ENCODE measurements around the gene TBC1D22A. TPM values are rescaled to one million over a fixed set of nuclear protein-coding genes. Genes with fewer than 3 reads are reported as not detected.

The TBC1D22A gene
- total RNA-seq, 1 experiment from 2014 or later, result 20.9 TPM

DNA sequence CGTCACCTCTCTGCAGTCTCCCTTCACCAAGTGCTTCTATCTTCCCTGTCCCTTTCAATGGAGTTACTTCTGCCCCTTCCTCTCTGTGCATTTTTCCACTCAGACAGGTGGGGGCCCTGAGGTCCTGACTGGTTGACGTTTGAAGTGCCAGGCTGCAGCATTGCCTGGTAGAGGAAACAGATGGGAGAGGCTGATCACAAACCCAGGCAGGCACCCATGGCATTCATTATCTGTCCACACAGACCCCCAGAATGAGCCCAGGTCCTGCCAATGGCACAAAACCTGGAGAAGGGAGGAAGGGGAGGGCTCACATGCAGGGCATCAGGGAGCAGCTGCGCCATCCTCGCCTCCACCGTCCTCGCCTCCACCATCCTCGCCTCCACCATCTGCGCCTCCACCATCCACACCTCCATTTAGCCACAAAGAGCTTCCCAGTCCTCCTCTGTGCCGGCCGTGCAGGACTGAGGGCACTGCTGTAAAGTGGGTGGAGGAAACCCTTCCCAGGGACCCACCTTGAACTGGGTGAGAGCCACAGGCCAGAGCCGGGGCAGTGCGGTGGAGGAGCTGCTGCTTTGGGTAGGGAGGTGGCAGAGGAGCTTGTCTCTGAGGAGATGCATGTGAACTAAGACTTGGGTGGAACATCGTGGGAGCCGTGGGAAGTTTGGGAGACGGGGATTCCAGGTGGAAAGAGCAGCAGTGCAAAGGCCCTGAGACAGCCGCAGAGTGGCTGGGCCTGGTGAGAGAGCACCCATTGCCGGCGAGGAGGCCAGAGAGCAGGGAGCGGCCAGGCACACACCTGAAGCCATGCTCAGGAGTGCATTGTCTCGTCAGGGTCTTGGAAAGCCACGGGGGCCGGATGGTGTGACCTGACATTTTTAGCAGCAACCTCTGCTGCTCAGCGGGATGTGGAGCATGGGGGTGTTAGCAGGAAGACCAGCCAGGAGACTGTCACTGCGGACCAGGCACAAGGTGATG, 145.1 kb downstream of the TBC1D22A start:
- ChIA-PET CTCF (no interaction called here), RAD21 (ENCODE audit: low non-redundant PET in 1 of 2, low total read pairs in 2 of 2, uncharacterized antibody in 2 of 2, unreplicated experiment in 2 of 2) (no interaction called here), POLR2A (no interaction called here)
- no peak for DNase-seq (ENCODE audit: low read depth, low spot score)
- H3K79me2 ChIP-seq (ENCODE audit: insufficient read depth, low read length), result no peaks in the 10 kb centered on the region
- H3K27ac ChIP-seq (ENCODE audit: low read depth, low read length), result no peak overlapping the region
- H3K36me3 ChIP-seq (ENCODE audit: control insufficient read depth in 1 of 2, insufficient read depth in 2 of 2, low read length in 2 of 2), result no peaks in the 10 kb centered on the region
- H3K27me3 ChIP-seq (ENCODE audit: insufficient read depth, low read length), result no peaks in the 10 kb centered on the region
- H3K9me2 ChIP-seq (ENCODE audit: insufficient read depth), result no peaks in the 10 kb centered on the region
- no peak overlapping the region for H3K4me2 ChIP-seq (ENCODE audit: low read length)
- H3K9ac ChIP-seq (ENCODE audit: low read length), result no peak overlapping the region
- H3K4me3 ChIP-seq (replicated peaks in 1 of 2; ENCODE audit: low read depth in 1 of 2, low read length in 2 of 2), result no peak overlapping the region
- TF ChIP-seq POLR2A (IDR thresholded peaks at IDR 0.05; ENCODE audit: borderline replicate concordance, extremely low read depth, insufficient read depth, insufficient read length) (no peak), EGR1 (IDR thresholded peaks at IDR 0.05; ENCODE audit: low read depth) (no peak), TCF7L2 (IDR thresholded peaks at IDR 0.05; ENCODE audit: borderline replicate concordance, extremely low read depth, insufficient read depth, insufficient read length) (no peak), SIN3A (IDR thresholded peaks at IDR 0.05; ENCODE audit: low read depth) (no peak), POLR2AphosphoS5 (IDR thresholded peaks at IDR 0.05; ENCODE audit: low read depth, low read length) (no peak), RAD21 (IDR thresholded peaks at IDR 0.05; ENCODE audit: low read depth) (no peak), CEBPB (IDR thresholded peaks at IDR 0.05; ENCODE audit: low read depth) (no peak), ELF1 (IDR thresholded peaks at IDR 0.05; ENCODE audit: borderline replicate concordance, low read depth) (no peak), JUND (IDR thresholded peaks at IDR 0.05) (no peak), CBX3 (IDR thresholded peaks at IDR 0.05; ENCODE audit: low read depth) (no peak), SP1 (IDR thresholded peaks at IDR 0.05; ENCODE audit: low read depth) (no peak), FOSL1 (IDR thresholded peaks at IDR 0.05; ENCODE audit: low read depth) (no peak), ZNF274 (IDR thresholded peaks at IDR 0.05; ENCODE audit: low read depth, low read length) (no peak), YY1 (IDR thresholded peaks at IDR 0.05; ENCODE audit: extremely low read depth, insufficient replicate concordance, low read depth, low read length) (no peak), EZH2 (IDR thresholded peaks at IDR 0.05) (no peak), ZFX (IDR thresholded peaks at IDR 0.05) (no peak)
- TF ChIP-seq, protein P1, sequence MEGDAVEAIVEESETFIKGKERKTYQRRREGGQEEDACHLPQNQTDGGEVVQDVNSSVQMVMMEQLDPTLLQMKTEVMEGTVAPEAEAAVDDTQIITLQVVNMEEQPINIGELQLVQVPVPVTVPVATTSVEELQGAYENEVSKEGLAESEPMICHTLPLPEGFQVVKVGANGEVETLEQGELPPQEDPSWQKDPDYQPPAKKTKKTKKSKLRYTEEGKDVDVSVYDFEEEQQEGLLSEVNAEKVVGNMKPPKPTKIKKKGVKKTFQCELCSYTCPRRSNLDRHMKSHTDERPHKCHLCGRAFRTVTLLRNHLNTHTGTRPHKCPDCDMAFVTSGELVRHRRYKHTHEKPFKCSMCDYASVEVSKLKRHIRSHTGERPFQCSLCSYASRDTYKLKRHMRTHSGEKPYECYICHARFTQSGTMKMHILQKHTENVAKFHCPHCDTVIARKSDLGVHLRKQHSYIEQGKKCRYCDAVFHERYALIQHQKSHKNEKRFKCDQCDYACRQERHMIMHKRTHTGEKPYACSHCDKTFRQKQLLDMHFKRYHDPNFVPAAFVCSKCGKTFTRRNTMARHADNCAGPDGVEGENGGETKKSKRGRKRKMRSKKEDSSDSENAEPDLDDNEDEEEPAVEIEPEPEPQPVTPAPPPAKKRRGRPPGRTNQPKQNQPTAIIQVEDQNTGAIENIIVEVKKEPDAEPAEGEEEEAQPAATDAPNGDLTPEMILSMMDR (IDR thresholded peaks at IDR 0.05 in 2 of 3, conservative IDR thresholded peaks at IDR 0.05 in 1 of 3; ENCODE audit: borderline replicate concordance in 1 of 3, insufficient read depth in 1 of 3, low read depth in 2 of 3, low read length in 2 of 3), result no peak
- TF ChIP-seq, protein P2, sequence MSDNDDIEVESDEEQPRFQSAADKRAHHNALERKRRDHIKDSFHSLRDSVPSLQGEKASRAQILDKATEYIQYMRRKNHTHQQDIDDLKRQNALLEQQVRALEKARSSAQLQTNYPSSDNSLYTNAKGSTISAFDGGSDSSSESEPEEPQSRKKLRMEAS (IDR thresholded peaks at IDR 0.05), result no peak
- TF ChIP-seq, protein P3, sequence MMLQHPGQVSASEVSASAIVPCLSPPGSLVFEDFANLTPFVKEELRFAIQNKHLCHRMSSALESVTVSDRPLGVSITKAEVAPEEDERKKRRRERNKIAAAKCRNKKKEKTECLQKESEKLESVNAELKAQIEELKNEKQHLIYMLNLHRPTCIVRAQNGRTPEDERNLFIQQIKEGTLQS (IDR thresholded peaks at IDR 0.05), result no peak
- no TSS peak for BruUV-seq (replicated peaks)
- H2AFZ ChIP-seq (ENCODE audit: low read depth, low read length, poor library complexity, severe bottlenecking), result no peak overlapping the region
- H3K4me1 ChIP-seq (ENCODE audit: control insufficient read depth in 1 of 2, insufficient read depth in 2 of 2, low read length in 2 of 2), result no peaks in the 10 kb centered on the region
- H3K9me3 ChIP-seq (ENCODE audit: control insufficient read depth in 1 of 2, insufficient read depth in 1 of 2, low read depth in 1 of 2, low read length in 2 of 2), result no peaks in the 10 kb centered on the region
- no peaks in the 10 kb centered on the region for H4K20me1 ChIP-seq (ENCODE audit: insufficient read depth)
- no peak for ATAC-seq
- intact Hi-C loops (cut with micrococcal nuclease), result no loop called here
